Caco-2 (cell line): Measurements from ENCODE around the gene NEK10. TPM values are rescaled to one million over a fixed set of nuclear protein-coding genes. Genes with fewer than 3 reads are reported as not detected.
"Not testable (repeated sequence)": the region's sequence is repeated elsewhere in the genome, so short reads cannot be mapped to it uniquely, and the experiment has no call there.

Experiments used
- BruUV-seq: library from RNA; stranded (reverse); fragments of 400-500 nt; replicated peaks from 2 replicates; lab custom pipeline; 2021; lab: Mats Ljungman, UMichigan
- CTCF ChIA-PET: fragments of 300-600 bp; sonication (Branson Sonifier 250); formaldehyde crosslinking; loops from one replicate; lab custom pipeline; 2022; ENCODE audit warnings: antibody characterized with exemption; lab: Charles Lee
- POLR2A ChIA-PET: fragments of 300-600 bp; sonication (Branson Sonifier 250); formaldehyde crosslinking; loops from one replicate; lab custom pipeline; 2022; ENCODE audit warnings: antibody characterized with exemption; lab: Charles Lee
- DNase-seq, 2 experiments: peaks; one replicate each; pipeline versions ENCODE4 v3.0.0 to v3.0.0-alpha.2; 2020 to 2022
- H3K27me3 ChIP-seq: replicated peaks from 2 replicates; pipeline ENCODE4 v1.6.0; 2011; ENCODE audit warnings: low read length; ENCODE audit not compliant: control insufficient read depth, insufficient read depth
- H3K36me3 ChIP-seq: 2 replicates; pipeline ENCODE4 v1.5.1; 2011; ENCODE audit warnings: low read length; ENCODE audit not compliant: control insufficient read depth, insufficient read depth
- H3K4me1 ChIP-seq: fragments of 250-450 bp; sonication (Bioruptor Pico); 2 replicates; pipeline ENCODE4 v1.5.1; 2020; ENCODE audit warnings: mild to moderate bottlenecking
- H3K4me3 ChIP-seq: 2 replicates; pipeline ENCODE4 v1.5.1; 2011; ENCODE audit warnings: low read depth, mild to moderate bottlenecking, control low read depth, low read length
- H3K9me3 ChIP-seq: fragments of 250-450 bp; sonication (Bioruptor Pico); 2 replicates; pipeline ENCODE4 v1.5.1; 2020; ENCODE audit warnings: mild to moderate bottlenecking, moderate library complexity
- H3K27ac Mint-ChIP-seq: one replicate; pipeline ENCODE4 v1.8.0; 2022; ENCODE audit warnings: mixed read lengths; ENCODE audit not compliant: unreplicated experiment
- H3K27me3 Mint-ChIP-seq: one replicate; pipeline ENCODE4 v1.8.0; 2022; ENCODE audit warnings: mixed read lengths; ENCODE audit not compliant: insufficient read depth, unreplicated experiment
- H3K36me3 Mint-ChIP-seq: one replicate; pipeline ENCODE4 v1.8.0; 2022; ENCODE audit warnings: mild to moderate bottlenecking, mixed read lengths; ENCODE audit not compliant: insufficient read depth, unreplicated experiment
- H3K4me1 Mint-ChIP-seq: one replicate; pipeline ENCODE4 v1.8.0; 2022; ENCODE audit warnings: low read depth, mixed read lengths; ENCODE audit not compliant: unreplicated experiment
- H3K4me3 Mint-ChIP-seq: one replicate; pipeline ENCODE4 v1.8.0; 2022; ENCODE audit warnings: mild to moderate bottlenecking, moderate library complexity, mixed read lengths; ENCODE audit not compliant: unreplicated experiment
- H3K9me3 Mint-ChIP-seq: one replicate; pipeline ENCODE4 v1.8.0; 2022; ENCODE audit warnings: mixed read lengths; ENCODE audit not compliant: unreplicated experiment
- intact Hi-C: fragments of 100-400 bp; cut with micrococcal nuclease; formaldehyde crosslinking; loops from one replicate; pipeline ENCODE4 v1.10.0; 2022; ENCODE audit not compliant: unreplicated experiment
- total RNA-seq: library from RNA; stranded (reverse); gene quantifications from 2 replicates; pipeline ENCODE4 v1.2.3, GENCODE V29; 2022
- TF ChIP-seq, protein P1 (sequence below), 2 experiments: fragments of 200-600 bp in 1 of 2; IDR thresholded peaks; 1 replicate in 1 of 2; 2 replicates in 1 of 2; pipeline versions ENCODE4 v1.5.1 to v1.8.0; 2011 to 2022; ENCODE audit warnings: antibody characterized with exemption in 1 of 2, control low read depth in 1 of 2, inconsistent platforms in 1 of 2, low read depth in 1 of 2, low read length in 1 of 2, mild to moderate bottlenecking in 1 of 2, moderate library complexity in 1 of 2; ENCODE audit not compliant: insufficient read depth in 1 of 2, severe bottlenecking in 1 of 2, unreplicated experiment in 1 of 2

Gene NEK10
- total RNA-seq, 1 experiment from 2014 or later, result 0.39 TPM

DNA sequence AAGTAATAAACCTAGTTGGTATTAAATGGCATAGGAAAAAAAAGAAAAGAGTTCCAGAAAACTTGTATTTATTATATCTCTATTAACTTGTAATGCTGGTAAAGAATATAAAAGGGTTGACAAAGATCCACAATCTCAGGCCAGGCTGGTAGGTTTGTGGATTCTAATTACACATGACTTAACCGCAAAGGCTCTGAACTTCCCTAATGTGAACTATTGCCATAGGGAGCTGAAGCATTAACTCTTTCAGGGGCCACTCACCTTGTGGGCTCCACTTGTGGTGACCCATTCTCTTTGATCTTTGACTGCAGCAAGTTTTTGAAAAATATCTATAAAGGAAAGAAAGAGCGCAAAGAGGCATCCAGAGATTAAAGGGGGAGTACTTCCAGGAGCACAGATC is 58.5 kb downstream of the NEK10 start:
- intact Hi-C loops, result no loop called here
- Histone ChIP-seq H3K9me3 (no peaks in the 10 kb centered on the region), H3K27me3 (no peaks in the 10 kb centered on the region), H3K4me3 (no peak overlapping the region), H3K4me1 (no peaks in the 10 kb centered on the region), H3K36me3 (no peaks in the 10 kb centered on the region)
- CTCF ChIA-PET, result no interaction called here
- no peak overlapping the region for H3K4me3 Mint-ChIP-seq
- TF ChIP-seq, protein P1, sequence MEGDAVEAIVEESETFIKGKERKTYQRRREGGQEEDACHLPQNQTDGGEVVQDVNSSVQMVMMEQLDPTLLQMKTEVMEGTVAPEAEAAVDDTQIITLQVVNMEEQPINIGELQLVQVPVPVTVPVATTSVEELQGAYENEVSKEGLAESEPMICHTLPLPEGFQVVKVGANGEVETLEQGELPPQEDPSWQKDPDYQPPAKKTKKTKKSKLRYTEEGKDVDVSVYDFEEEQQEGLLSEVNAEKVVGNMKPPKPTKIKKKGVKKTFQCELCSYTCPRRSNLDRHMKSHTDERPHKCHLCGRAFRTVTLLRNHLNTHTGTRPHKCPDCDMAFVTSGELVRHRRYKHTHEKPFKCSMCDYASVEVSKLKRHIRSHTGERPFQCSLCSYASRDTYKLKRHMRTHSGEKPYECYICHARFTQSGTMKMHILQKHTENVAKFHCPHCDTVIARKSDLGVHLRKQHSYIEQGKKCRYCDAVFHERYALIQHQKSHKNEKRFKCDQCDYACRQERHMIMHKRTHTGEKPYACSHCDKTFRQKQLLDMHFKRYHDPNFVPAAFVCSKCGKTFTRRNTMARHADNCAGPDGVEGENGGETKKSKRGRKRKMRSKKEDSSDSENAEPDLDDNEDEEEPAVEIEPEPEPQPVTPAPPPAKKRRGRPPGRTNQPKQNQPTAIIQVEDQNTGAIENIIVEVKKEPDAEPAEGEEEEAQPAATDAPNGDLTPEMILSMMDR (IDR thresholded peaks at IDR 0.05; ENCODE audit: insufficient read depth in 1 of 2, low read depth in 1 of 2, low read length in 1 of 2, severe bottlenecking in 1 of 2, unreplicated experiment in 1 of 2), result no peak
- no peaks in the 10 kb centered on the region for H3K4me1 Mint-ChIP-seq
- POLR2A ChIA-PET, result no interaction called here
- H3K36me3 Mint-ChIP-seq, result no peaks in the 10 kb centered on the region
- BruUV-seq, result no TSS peak
- H3K27ac Mint-ChIP-seq, result no peak overlapping the region
- peaks cover 2% of the 10 kb centered on the region for H3K27me3 Mint-ChIP-seq
- no peak for DNase-seq
- peaks cover 10% of the 10 kb centered on the region for H3K9me3 Mint-ChIP-seq

DNA sequence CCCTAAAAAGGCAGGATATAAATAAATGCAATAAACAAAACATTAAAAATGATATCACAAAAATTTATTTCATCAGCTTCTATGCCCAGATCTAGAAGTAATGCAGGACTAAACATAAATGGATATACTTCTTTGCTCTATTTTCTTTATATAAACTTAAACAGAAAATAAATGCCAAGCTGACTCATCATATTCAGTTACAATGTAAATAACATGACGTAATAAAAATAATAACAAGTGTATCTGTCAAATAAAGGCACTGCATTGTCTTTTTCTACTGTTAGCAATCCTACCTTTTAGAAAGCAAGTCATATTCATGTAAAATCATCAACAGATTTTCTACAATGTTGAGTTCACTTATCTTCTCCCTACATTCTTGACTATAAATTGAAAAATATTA is 61.6 kb downstream of the NEK10 start:
- no peaks in the 10 kb centered on the region for H3K27me3 ChIP-seq
- Mint-ChIP-seq H3K9me3 (peaks cover 14% of the 10 kb centered on the region), H3K4me3 (no peak overlapping the region), H3K36me3 (no peaks in the 10 kb centered on the region), H3K27me3 (peaks cover 2% of the 10 kb centered on the region), H3K4me1 (no peaks in the 10 kb centered on the region), H3K27ac (no peak overlapping the region)
- H3K36me3 ChIP-seq, result no peaks in the 10 kb centered on the region
- ChIA-PET CTCF (no interaction called here), POLR2A (no interaction called here)
- H3K9me3 ChIP-seq, result no peaks in the 10 kb centered on the region
- H3K4me3 ChIP-seq, result no peak overlapping the region
- DNase-seq, result no peak
- no TSS peak for BruUV-seq
- TF ChIP-seq, protein P1 (IDR thresholded peaks at IDR 0.05; ENCODE audit: insufficient read depth in 1 of 2, low read depth in 1 of 2, low read length in 1 of 2, severe bottlenecking in 1 of 2, unreplicated experiment in 1 of 2), result no peak
- no peaks in the 10 kb centered on the region for H3K4me1 ChIP-seq
- intact Hi-C loops, result no loop called here

DNA sequence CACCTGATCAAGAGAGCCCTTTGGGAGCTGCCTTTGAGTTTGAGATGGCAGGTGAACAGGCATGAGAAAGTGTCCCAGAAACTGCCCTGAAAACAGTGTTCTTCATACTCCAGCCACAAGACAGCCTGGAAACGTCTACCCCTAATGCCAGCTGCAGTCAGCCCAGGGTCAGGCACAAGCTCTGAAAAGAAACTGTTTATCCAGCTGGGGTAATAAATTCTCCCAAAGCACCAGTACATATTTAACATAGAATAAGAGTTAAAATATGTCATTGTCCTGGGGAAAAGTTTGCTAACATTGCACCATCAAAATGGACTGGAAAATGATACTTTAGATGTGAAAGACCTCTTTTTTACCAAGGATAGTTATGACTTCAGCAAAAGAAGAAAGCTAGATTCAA is 66.3 kb downstream of the NEK10 start:
- H3K4me3 ChIP-seq, result no peak overlapping the region
- peaks cover 21% of the 10 kb centered on the region for H3K9me3 Mint-ChIP-seq
- H3K4me1 ChIP-seq, result no peaks in the 10 kb centered on the region
- H3K9me3 ChIP-seq, result 0 out of 2 replicates have a peak, but pooled peaks cover 4% of the 10 kb centered on the region
- no peaks in the 10 kb centered on the region for H3K36me3 ChIP-seq
- intact Hi-C loops, result no loop called here
- no peaks in the 10 kb centered on the region for H3K4me1 Mint-ChIP-seq
- no peaks in the 10 kb centered on the region for H3K27me3 ChIP-seq
- no peaks in the 10 kb centered on the region for H3K27me3 Mint-ChIP-seq
- no peak overlapping the region for H3K27ac Mint-ChIP-seq
- TF ChIP-seq, protein P1 (IDR thresholded peaks at IDR 0.05; ENCODE audit: insufficient read depth in 1 of 2, low read depth in 1 of 2, low read length in 1 of 2, severe bottlenecking in 1 of 2, unreplicated experiment in 1 of 2), result no peak
- H3K36me3 Mint-ChIP-seq, result no peaks in the 10 kb centered on the region
- DNase-seq, result no peak
- POLR2A ChIA-PET, result no interaction called here
- CTCF ChIA-PET, result no interaction called here
- no TSS peak for BruUV-seq
- no peak overlapping the region for H3K4me3 Mint-ChIP-seq

DNA sequence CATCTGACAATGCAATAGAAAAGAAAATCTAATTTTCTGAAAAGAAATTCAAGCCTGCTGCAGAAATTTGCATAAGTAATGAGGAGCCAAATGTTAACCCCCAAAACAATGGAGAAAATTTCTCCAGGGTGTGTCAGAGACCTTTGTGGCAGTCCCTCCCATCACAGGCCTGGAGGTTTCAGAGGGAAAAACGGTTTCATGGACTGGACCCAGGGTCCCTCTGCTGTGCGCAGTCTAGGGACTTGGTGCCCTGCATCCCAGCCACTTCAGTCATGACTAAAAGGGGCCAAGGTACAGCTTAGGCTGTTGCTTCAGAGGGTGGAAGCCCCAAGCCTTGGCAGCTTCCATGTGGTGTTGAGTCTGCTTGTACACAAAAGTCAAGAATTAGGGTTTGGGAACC is 70.2 kb downstream of the NEK10 start:
- CTCF ChIA-PET, BruUV-seq, H3K9me3 ChIP-seq, H3K27me3 Mint-ChIP-seq, intact Hi-C loops, H3K4me3 Mint-ChIP-seq, H3K27ac Mint-ChIP-seq, DNase-seq, H3K4me3 ChIP-seq, H3K4me1 ChIP-seq, POLR2A ChIA-PET, H3K27me3 ChIP-seq, H3K36me3 ChIP-seq, H3K36me3 Mint-ChIP-seq, H3K4me1 Mint-ChIP-seq: not testable (repeated sequence)
- H3K9me3 Mint-ChIP-seq, result peaks cover 21% of the 10 kb centered on the region
